NCI-H526 (cell line): ENCODE measurements around the gene PLCH1.

Experiments
- DNase-seq, 2 experiments: peaks; one replicate each; lab custom pipeline; 2025; lab: John Stamatoyannopoulos, UW

The PLCH1 gene

DNA sequence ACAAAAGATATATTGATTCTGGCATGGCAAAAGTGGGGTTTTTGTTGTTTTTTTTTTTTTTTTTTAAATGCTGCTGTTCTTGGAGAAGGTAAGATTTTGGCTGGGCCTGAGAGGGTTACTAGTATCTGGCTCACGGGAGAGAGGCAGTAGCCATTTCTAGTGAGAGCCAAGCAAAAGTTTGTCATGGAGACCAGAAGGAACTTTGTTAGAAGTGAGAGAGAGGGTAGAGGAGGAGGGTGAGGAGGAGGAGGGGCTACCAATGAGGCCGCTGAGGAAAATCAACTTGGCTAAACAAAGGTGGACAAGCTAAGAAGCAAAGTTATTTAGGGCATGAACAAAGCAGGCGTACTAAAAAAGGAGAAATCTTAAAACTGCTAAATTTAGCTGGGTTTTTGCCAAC is 402.5 kb downstream of the PLCH1 start:
- no peak for DNase-seq

DNA sequence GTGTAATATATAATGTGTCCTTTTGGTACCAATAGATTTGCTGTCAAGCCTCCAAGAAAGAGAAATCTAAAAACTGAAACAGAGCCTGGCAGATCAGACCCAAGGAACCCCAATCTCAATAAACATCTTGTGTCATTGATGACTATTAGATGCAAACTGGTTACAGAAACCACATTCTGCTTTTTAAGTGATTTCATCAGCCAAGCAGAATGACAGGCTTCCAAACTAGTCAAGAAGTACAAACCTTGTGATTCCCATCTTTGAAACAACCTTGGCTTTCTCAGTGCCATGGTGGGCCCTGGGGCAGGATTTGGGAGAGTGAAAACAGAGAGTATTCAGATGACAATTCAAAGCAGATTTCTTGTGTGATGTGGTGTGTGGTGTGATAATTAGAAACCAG is 405.8 kb downstream of the PLCH1 start:
- DNase-seq, result no peak

DNA sequence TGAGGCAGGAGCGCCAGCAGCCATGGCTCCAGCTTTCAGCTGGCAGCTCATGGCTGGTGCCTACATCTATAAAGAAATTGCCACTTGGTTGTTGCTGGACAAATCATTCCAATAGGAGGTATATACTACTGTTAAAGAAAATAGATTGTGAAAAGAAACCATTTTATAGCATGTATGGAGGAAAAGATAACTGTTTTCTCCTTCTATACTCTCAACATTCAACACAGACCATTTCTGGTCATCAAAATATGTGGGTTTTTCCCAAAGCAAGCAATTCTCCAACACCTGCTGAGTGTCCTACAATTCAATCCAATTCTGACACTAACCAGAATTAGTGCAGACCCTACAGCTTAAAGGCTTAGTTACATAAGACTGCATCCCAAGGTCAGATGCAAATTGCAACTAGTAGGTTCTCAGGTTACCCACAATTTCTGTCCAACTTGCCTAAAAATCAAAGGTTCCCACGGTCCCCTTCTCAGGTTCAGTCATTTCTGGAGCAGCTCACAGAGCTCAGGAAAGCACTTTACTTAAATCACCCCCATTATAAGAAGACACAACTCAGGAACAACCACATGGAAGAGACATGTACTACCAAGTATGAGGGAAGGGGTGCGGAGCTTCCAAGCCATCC is 409.0 kb downstream of the PLCH1 start:
- DNase-seq, result no peak

DNA sequence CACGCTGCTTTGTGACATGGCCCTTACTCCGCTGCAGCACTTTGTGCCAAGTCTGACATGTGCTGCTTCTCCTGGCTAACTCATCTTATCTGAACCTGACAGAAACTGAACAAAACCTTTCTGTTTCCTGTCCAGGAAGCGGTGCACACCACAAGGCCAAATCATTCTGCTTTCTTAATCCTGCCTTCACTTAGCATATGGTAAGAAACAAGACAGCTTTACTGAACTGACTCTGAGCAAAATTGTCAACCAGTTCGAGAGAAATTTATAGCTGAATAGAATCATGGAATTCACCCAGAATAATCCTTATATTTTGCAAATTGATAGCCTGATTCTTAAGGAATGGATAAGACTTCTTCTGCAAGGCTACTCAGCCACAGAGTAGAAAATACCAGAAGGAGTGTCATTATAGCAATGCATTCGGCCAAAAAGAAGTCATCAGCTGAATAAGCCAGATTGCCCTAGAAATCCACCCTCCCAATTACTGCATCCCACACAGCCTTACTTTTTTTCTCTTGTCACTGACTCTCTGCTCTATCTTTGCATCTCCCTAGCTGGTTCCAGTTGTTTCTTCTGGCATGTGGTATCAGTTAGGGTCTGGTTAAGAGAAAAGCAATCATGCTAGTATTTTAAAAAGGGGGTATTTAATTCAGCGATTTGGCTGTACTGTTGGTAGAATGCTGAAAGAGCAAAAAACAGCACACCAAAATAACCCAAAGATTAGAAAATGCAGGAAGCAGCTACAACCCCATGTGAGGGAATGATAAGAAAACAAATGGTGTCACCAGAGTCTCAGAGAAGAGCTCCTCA is 409.8 kb downstream of the PLCH1 start:
- no peak for DNase-seq

DNA sequence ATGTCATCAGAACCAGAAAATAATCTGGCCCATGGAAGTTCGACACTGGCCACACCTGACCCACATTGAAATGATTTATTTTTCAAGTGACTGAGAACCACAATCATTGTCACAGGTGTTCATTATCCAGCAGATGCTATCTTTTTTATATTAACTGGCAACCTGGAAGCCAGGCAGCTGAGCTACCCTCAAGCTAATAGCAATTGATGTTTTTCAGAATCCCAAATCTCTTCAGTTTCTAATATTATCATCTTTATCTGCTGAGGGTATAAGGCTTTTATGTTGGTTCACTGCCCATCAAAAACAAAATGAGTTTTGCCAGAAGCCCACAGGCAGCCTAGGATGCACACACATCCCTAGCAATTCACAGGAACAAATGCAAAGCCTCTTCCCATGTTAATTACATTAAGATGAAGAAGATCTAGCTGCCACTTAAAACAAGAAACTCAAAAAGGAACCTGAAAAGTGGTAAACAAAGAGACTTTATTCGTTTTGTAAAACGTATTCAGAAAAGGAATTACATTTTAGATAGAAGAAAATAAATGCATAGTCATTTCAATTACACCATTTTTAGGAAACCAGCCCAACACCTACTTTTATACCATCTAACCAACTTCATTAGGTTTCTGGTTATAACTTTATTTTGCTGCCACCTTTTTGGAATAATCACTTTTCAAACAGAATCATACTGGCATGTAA is 410.5 kb downstream of the PLCH1 start:
- DNase-seq, result no peak

DNA sequence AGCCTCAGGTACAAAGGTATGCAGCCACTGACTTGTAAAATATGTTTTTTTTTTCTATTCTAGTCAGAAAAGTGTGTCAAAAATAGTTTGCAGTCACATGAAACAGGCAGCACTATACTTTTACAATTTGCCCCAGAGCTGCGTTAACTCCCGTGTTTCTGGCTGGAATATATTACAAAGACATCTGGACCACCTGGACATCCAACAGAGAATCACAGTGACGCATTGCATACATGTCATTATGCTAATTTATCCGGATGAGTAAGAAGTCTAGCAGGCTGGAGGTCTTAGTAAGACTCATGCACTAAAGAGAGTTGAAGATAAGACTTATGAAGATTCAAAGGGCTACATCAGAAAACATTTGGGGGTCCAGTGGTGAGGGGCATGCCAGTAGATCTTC is 412.2 kb downstream of the PLCH1 start:
- no peak for DNase-seq

DNA sequence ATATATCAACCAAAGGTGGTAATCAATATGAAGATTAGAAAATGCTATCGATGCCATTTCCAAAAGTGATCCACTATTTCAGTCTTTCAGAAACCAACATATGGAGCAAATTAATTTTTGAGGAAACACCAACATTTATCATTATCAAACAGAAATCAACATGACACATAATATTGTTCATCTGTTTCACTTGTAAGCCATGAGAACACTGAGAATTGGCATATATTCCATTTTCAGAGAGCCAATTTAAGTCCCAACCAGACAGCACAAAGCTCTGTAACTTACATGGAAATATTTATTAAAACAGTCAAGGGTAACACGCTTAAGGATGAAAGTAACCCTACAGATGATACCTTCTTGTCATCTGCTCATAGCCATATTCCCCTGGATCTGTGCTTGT is 413.8 kb downstream of the PLCH1 start:
- DNase-seq, result no peak

DNA sequence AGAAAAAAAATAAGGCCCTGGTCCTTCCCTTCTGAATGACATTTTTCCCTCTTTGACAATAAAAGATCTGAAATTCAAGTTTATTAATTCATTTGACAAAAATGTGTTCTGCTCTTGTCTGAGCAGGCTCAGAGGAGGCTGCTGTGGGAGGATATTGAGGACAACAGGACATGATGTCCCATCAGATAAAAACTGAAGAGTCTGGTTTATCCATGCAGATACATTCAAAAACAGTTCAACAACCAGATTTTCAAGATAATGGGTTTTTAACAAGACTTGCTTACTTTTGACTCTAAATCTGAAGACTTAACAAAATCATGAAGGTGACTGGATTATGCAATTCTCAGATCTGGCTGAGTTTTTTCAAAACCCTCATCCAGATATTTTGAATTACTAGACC is 414.5 kb downstream of the PLCH1 start:
- DNase-seq, result no peak

DNA sequence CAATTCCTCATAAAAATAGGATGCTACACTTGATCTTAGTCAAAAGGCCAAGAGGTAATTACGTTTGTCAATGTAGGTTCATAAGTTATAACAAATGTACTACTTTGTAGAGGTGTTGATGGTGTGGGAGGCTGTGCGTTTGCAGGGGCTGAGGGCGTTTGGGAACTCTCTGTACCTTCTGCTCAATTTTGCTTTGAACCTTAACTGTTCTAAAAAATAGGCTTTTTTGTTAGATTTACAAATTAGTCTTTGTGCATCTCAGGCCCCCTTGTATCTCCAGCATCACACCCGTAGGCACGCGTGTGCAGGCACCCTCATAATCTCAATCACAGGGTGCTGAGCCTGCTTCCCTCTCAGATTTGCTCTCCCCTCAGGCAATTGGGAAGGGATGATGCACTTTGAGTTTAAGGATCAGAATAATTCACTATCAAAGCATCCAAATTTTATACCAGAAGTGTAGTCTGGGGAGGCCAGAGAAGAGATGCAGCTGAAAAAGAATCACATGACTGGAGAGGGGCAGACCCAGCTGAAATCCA is 415.3 kb downstream of the PLCH1 start:
- DNase-seq, result no peak

DNA sequence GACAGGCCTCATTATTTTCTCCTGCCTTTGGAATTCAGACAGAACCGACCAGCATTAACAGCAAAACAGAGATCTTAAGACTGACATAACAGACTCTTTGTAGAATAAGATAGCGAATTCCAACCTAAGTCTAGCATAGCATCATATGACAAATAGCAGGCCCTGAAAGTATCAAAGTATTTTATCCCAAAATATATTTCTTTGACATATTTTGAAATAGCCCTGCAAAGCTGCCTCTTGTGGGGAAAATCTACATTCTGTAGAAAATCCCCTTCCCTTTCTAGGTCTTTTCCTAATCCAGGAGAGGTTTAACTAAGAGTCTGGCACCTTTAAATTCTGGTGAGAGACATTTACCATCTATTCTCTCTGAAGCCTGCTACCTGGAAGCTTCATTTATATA is 417.0 kb downstream of the PLCH1 start:
- DNase-seq, result no peak

DNA sequence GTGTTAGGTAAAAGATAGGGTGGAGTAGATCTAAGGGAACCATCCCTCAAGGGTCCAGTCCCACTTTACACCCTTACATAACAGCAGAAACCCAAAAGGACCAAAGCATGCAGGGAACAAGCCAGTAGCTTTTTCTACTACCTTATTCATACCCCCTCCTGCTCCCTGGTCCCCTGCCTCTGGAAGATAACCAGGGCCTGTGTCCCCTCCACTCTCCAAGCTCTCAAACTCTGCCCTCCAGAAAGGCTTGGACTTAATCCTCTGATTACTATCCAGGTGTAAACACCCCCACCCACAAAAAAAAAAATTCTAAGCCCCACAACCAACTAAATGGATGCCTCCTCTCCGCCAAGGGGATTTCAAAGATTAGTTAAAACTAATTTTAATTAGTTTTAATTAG is 417.4 kb downstream of the PLCH1 start:
- DNase-seq, result no peak

DNA sequence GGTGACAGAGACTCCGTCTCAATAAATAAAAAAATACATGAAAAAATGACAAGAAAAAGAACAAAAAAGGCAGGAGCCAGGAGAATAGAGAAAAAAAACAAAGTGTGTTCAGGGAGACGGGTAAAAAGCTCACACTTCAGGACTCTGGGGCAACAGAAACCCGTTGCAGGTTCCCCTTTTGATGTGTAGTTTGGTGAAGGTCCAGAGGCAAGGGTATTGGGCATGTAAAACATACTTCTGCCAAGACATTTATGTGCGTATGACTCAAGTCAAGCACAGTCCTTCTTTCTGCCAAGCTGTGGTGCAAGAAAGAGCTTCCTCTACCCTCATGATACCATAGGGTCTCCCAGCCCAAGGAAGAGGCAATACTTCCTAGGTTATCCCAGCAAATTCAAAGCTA is 418.0 kb downstream of the PLCH1 start:
- no peak for DNase-seq

DNA sequence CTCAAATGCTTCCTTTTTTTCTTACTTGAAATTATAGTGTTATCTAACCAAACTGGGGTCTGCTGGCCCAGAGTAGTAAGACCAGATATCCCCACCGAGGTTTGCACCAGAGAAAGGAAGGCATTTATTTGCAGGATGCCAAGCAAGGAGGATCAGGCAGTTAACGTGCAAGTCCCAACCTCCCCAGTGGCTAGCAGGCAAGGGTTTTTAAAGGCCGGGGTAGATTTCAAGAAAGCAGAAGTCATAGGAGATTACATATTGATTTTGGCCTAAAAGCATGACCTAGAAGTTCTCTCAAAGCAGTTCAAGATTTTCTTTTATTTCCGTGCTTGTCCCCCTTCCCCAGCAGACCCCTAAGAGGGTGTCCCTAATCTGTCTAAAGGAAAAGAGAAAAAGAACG is 418.6 kb downstream of the PLCH1 start:
- no peak for DNase-seq
